Measurements from ENCODE around the gene INHBB.

- no peak for TF ChIP-seq CTCF (IDR thresholded peaks at IDR 0.05; ENCODE audit: low read length)
- no peak for TF ChIP-seq EZH2phosphoT487 (IDR thresholded peaks at IDR 0.05; ENCODE audit: low read length)
Measured at GRCh38 chr2:120355780-120356266, 9.9 kb downstream of the INHBB start.
